ENCODE results near the gene CYP4V2.

Gene CYP4V2

DNA sequence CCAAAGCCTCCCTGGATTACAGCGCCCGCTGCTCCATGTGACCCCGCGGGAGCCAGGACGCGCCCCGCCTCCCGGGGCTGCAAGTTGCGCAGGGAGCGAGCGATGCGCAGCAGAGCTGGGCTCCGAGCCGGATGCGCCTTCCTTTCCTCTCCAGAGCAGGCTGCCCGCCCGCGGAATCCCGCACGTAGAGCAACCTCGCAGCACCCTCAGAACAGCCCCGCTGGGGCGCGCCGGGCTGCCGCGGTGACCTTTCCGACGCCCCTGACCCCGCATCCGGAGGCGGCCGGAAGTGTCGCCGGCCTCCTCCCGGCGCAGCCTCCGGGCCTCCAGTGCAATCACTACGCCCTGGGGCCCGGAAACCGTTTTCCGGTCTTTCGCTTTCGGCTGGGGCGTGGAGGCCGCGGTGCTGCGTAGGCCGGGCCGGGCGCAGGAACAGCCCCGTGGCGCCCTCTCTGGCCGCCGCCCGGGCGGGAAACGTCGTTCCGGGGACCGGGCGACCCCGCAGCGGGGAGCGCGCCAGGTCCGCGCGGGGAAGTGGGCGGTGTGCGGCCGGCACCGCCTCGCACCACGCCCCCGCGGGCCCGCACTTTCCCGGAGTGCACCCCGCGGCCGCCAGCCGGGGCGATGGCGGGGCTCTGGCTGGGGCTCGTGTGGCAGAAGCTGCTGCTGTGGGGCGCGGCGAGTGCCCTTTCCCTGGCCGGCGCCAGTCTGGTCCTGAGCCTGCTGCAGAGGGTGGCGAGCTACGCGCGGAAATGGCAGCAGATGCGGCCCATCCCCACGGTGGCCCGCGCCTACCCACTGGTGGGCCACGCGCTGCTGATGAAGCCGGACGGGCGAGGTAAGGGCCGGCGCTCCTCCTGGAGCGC is at the start of gene CYP4V2:
CYP4V2 (plus strand) TSS at position 368 of the 866 bp plus-strand sequence; CDS start at position 625, 257 bp downstream.
- peak; percentile 48 to 78 for DNase-seq (ENCODE audit: extremely low read depth in 1 of 2, low read depth in 1 of 2)

DNA sequence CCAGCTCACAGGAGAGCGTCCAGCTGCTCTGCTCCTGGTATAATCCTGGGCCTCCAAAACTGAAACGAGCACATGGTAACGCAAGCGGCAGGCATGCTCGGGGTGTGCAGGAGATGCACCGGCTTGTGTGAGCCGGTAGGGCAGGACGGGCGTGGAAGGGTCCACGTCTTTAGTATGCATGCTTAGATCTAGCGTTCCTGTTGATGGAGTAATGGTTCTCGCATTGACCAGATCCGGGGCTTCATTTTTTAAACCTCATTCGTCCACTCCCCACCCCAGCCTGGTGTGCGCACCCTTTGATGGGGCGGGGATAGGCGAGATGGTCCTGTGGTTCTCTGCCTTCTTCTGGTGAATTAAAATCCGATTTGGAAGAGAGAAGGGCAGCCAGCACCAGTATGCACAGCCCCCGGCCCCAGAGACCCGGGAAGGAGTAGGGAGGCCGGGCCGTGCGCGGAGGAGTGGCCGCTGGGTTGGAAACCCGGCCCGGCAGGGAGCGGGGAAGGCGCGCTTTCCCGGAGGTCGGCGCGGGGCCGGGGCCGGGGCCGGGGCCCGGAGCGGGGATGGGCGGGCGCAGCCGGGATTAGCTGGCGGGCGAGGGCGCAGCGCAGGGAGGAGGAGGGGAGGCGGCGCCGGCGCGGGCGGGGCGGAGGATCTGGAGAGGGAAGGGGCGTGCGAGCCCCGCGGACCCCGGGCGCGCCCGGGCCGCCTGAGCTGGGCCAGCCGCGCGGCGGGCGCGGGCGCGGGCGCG is 47.0 kb upstream of the CYP4V2 start:
- DNase-seq (ENCODE audit: extremely low read depth in 1 of 2, low read depth in 1 of 2), result no peak

DNA sequence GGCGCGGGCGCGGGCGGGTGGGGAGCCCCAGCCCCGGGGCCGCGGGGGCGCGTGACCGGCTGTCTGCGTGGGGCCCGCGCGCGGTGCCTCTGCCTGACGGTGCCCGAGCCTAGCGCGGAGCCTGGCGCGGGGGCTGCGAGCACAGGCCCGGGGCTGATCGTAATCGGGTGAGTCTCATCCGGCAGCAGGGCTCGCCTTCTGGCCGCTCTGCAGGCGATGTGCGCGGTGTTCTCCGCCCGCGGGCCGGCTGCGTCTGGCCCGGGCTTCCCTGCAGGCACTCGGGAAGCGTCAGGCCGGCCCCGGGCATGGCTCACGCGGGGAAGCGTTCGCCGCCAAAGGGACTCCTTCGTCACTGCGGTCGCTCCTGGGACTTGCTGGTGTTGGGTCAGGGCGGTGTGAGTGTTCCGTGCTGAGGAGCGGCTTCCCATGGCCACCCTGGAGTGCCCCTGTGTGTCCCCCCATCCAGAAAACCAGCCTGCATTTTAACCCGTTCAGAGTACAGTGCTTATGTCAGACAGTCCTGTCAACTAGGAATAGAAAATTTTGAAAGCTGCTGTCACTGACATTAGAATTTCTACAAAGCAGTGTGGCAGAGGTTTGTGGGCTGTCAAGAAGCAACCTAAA is 46.3 kb upstream of the CYP4V2 start:
- no peak for DNase-seq (ENCODE audit: extremely low read depth in 1 of 2, low read depth in 1 of 2)

DNA sequence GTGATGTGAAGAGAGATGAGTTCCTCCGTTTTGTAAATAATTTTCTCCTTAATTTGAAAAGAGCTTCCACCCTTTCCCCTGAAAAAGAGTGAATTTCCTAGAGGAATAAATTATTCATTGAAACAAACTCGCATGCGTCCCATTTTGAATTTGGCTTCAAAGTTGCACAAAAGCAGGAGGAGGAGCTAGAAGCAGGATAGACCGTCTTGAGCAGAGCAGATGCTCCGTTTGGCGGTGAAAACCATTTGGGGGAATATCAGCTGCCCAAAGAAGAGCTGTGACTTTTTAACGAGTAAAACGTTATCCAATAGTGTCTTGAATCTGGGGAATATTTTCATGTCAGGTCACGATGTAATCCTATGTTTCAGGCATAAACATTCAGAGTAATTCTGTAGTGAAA is 44.9 kb upstream of the CYP4V2 start:
- DNase-seq (ENCODE audit: extremely low read depth in 1 of 2, low read depth in 1 of 2), result no peak

DNA sequence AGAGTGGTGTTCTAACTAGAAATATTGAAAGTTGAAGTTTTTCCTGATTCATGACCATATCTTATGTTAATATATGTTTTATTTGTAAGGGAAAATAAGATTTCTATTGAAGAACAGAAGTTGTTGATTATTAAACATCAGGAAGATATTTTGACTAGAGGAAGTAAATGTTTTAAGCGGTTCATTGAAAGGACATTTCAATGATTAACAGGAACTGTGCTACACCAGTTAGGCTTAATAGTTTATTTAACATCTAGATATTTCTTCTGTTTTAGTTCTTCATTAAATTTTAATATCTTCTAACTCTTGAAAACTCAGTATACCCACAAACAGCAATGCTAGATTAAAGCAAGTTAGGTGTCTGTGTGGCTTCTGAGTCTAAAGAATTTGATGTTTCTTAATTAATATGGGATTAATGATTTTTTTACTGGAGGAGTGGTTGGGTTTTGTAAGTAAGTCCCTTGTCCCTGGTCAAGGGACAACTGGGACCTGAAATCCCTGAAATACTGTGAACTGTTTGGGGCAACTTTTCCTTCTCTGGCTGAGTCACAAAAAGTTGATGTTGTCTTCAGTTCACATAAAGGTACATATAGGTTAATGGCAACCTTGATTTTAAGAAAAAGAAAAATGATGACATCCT is 42.9 kb upstream of the CYP4V2 start:
- no peak for DNase-seq (ENCODE audit: extremely low read depth in 1 of 2, low read depth in 1 of 2)

DNA sequence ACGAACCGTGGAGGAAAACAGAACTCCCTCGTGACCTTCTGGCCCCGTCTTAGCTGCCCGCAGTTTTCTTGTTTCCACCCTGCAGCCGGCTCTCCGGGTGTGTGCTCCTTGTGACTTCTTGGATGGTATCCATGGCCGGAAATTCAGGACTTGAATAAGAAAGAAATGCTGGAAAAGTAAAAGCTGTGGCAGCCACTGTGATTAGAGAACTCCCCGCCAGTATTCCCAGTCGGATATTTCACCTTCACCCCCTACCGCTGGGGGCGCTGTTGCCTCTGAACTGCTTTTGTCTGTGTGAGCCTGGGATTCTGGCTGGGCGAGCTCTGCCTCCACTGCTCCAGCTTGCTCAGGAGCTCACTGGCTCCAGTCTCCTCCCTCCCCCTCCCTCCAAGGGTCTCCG is 41.5 kb upstream of the CYP4V2 start:
- no peak for DNase-seq (ENCODE audit: extremely low read depth in 1 of 2, low read depth in 1 of 2)

DNA sequence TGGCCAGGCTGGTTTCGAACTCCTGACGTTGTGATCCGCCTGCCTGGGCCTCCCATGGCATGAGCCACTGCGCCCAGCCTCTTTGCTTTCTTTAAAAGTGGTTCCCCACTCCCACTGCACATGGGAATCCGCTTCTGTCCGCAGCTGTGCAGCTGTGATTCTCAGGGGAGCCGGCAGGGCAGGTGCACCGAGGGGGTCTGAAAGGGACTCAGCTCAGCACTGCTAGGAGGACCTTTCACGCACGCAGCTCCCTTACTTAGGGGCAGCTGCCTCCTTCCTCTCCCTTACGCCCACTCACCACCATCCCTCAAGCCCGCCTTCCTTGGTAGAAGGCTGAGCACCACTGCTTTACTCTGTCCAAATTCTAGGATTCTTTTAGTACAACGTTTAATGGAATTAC is 40.4 kb upstream of the CYP4V2 start:
- no peak for DNase-seq (ENCODE audit: extremely low read depth in 1 of 2, low read depth in 1 of 2)

DNA sequence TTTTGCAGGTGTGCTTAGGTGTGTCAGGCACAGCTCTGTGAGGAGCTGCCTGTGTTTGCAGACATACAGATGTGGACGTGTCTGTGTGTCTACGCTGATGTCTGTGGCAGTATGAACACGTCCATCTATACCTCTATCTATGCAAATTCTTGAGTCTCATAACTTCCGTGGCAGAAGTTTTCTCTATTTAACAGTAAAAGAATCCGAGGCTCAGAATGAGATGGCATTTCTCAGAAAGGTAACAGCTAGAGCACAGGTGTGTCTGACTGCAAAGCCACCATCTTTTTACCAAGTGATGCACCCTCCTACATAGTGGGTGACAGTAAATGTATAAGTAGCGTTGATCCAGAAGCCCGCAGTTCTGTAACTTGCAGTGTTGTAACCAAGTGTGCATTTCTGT is 39.9 kb upstream of the CYP4V2 start:
- no peak for DNase-seq (ENCODE audit: extremely low read depth in 1 of 2, low read depth in 1 of 2)

DNA sequence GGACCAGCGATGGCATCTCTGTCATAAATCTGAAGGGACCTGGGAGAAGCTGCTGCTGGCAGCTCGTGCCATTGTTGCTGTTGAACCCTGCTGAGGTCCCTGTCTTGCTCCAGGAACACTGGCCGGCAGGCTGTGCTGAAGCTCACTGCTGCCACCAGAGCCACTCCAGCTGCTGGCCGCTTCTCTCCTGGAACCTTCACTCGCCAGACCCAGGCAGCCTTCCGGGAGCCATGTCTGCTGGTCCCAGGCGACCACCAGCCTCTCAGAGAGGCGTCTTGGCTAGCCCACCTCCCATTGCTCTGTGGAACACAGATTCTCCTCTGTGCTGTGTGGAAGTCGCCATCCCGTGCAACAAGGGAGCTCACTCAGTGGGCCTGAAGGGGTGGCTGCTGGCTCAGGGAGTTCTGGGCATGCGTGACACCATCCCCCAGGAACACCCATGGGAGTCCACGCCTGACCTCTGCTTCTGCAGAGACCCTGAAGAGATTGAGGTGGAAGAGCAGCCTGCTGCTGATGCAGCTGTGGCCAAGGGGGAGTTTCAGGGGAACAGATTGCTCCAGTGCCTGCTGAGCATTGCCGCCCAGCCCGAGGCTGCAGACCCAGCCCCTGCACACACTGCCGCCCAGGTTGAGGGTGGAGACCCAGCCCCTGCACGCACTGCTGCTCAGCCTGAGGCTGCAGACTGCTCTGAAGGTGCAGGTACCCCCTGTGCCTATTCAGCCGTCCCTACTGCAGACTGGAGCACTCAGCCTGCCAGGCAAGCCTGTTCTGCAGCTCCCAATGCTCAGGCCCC is 33.1 kb upstream of the CYP4V2 start:
- DNase-seq (ENCODE audit: extremely low read depth in 1 of 2, low read depth in 1 of 2), result no peak

DNA sequence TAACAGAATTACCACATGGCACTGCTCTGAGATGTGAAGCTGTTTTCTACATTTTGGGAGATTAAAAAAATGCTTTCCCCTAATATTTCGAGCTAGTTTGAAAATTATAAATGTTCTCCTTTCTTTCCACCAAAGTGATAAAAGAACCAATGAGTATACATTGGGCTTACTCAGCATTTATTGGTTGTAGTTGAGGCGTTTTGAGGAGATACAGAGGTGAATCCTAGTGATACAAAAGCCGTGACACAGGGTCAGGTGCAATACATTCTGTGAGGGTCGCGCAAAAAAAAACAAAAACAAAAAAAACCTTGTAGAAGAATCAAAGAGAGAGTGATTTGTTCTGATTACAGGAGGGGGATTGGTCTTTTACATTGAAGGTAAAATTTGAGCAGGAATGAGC is 32.4 kb upstream of the CYP4V2 start:
- DNase-seq (ENCODE audit: extremely low read depth in 1 of 2, low read depth in 1 of 2), result no peak

DNA sequence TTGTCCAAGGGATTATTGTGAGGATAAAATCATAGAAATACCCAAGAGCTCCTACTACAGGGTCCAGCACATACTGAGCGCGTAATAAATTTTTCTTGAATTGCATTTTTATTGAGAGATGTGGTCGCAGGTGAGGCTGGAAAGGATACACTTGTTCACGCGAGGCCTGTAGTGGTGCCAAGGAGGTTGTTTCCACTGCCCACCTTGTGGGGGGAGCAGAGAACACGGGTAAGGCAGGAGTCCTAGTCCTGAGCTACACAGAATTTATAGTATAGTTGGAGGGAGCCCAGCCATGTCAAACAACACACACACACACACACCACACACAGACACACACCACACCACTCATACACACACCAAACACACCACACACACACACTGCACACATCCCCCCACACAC is 31.8 kb upstream of the CYP4V2 start:
- no peak for DNase-seq (ENCODE audit: extremely low read depth in 1 of 2, low read depth in 1 of 2)

DNA sequence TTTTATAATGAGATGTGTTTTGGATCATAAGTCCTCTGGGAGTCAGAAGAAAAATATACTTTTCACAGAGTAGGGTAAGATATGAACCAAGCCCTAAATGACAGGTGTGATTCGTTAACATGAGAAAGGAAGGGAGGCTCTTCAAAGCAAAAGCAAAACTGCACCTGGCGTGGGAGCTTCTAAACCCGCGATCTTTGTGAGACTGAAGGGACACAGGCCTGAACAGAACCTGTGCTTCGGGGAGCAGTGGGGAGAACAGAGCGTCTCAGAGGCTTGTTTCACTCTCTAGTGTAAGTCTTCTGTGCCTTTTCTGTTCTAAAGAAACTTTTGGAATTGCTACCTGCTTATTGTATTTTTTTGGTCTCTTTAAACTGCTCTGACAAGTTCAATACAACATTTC is 30.2 kb upstream of the CYP4V2 start:
- no peak for DNase-seq (ENCODE audit: extremely low read depth in 1 of 2, low read depth in 1 of 2)

DNA sequence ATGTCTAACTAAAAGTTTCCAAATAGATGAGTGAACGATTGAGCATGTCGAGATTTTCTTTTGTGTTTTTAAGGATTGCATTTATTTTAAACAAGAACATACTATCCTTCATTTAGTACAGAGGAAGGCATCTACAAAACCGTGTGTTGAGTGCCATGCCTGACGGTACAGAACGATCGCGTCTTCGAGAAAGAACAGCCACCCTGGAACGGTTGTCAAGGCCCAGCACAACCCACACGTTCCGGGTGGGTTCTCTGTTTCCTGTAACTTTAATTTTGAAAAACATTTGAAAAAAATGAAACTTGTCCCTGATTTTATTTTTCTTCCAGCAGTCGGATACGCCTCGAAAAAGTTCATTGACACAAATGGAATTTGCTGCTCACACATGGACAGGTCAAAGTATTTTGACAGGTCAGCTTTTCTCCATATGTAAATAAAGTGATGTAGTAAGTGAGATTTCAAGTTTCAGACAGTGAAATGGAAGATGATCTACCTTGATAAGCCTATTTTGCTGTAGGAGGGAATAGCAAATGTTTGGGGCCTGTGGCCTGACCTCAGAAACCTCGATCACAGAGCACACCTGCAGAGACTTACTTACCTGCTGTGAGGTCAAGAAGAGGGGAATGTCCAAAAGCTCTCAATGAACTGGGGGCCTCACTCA is 24.4 kb upstream of the CYP4V2 start:
- DNase-seq (ENCODE audit: extremely low read depth in 1 of 2, low read depth in 1 of 2), result no peak

DNA sequence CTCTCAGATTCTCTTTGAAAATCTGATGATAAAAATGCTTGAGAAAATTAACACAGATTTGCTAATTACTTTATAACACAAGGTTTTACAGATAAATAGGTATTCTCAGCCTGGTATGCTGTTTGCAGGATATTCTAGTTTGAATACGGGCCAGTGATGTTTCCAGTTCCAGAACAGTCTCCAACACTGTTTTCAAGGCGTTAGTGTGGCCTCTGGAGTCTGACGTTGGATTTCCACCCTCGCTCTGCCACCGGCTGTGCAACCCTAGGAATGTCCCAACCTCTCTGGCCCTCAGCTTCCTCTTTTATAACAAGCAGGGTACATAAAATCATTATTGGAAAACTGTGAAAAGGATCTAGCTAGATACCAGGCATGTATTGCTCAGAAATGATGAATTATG is 23.8 kb upstream of the CYP4V2 start:
- DNase-seq (ENCODE audit: extremely low read depth in 1 of 2, low read depth in 1 of 2), result no peak

DNA sequence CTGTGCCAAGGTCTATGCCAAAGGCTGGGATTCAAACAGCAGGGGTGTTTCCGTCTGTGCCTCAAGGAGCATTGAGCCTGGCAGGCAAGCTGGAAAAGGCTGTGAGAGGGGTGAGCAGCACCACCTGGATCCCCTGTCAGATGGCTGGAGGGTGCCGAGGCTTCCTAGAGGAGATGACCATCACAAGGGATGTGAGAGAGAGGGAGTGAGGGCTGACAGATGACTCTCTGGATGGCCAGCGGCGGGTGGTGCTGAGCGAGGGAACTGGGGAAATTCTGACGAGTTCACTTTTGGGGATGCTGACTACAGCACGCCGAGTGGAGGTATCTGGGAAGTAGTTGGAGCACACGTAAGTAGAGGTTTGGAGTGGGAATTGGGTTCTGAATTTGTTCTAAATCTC is 22.6 kb upstream of the CYP4V2 start:
- no peak for DNase-seq (ENCODE audit: extremely low read depth in 1 of 2, low read depth in 1 of 2)

DNA sequence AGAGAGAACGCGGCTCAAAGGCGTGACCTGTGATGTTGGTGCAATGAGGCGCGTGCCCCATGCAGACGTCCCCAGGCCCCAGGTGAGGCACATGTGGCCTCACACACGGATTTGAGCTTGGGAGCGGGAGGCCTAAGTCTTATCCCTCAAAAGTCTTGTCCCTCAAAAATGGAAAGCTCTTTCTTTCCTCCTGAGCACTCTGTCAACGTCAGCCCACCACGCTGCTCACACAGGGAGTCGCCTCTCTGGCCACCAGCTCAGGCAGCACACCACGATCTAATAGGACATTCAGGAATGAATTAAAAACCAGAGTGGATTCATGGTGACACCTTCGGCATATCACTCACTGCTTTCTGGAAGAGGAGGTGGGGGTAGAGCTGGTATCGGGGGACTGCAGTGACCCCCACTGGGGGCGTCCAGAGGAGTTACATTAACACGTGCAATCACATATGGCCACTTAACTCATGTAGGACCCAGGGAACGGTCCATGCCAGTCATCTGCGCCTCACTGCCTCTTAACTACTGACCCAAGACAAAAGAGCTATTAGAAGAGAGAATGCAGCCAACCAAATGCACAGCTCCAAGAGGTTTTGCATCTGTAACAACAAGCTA is 21.9 kb upstream of the CYP4V2 start:
- DNase-seq (ENCODE audit: extremely low read depth in 1 of 2, low read depth in 1 of 2), result no peak

DNA sequence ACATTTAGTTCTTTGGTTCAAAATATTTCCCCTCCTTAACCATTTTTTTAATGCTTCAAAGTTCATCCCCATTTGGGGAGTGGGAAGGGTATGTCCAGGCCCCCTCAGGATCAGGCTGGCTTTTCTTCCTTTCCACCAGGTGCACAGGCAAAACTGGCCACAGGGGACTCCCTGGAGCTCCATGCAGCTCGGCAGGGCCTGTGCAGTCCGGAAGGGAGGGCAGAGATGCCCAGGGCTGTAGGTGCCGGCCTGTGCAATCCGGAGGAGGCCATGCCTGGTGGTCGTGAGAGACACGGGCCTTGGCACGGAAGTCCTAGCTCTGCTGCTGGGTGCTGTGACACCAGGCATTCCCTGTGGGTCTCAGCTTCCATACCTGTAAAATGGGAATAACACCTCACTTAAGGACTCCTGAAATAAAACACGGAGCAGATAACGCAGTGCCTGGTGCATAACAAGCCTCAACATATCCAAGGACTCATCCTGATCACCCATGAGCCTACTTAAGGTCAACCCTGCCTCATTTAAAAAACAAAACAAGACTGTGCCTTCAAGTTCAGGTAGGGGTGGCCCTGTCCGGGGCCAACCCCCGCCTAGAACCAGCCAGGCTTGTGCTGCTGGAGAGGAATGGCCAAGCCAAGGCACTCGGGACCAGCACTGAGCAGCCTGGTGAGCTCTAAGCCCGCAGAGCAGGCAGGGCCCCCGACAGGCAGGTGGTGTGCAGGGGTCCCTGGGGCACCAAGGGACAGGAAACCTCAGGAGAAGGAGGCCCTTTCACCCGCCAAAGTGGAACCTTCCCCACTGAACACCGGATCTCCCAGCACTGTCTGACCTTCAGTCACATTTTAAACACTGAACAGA is 21.2 kb upstream of the CYP4V2 start:
- no peak for DNase-seq (ENCODE audit: extremely low read depth in 1 of 2, low read depth in 1 of 2)

DNA sequence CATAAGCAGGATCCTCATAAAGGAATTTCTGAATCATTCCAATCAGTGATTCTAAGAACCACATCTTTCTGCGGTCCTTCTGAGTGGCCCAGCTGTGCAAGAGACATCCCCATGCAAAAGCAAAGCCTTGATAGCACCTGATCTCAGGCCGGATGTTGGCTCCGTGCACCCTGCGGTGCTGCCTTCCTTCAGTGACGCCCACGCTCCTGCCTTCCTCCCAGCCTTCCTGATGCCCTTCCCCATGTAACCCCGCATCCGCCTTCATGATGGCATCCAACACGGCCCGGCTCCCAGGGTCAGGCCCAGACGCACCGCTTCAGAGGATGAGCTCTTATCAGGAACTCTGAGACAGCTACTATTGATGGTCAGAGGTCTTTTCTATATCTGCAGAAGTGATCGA is 20.4 kb upstream of the CYP4V2 start:
- no peak for DNase-seq (ENCODE audit: extremely low read depth in 1 of 2, low read depth in 1 of 2)

DNA sequence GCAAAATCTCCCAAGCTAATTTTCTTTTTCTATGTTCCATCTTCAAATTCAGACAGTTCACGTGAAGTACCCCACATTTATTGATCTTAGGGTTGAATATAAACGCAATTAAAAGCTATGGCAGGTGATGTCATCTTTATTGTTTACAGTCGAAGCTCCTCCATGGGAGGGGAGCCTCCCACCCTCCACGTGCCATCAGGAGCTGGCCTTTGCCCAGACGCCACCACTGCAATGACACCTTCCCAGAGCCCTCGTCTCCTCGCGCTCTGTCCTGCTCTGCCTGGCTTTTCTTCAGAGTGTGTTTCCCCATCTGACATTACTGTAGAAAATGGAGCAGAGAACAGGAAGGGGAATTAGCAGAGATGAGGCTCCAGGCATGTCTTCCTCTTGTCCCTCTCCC is 18.8 kb upstream of the CYP4V2 start:
- DNase-seq (ENCODE audit: extremely low read depth in 1 of 2, low read depth in 1 of 2), result no peak
